Measurements from ENCODE around the gene ARRDC4. TPM values are rescaled to one million over a fixed set of nuclear protein-coding genes. Genes with fewer than 3 reads are reported as not detected.

Gene ARRDC4
- 46.3 and 47.1 TPM in 2 replicates for total RNA-seq

GRCh38 chr15:97960364-97961066, at the start of gene ARRDC4:
Gene ARRDC4, plus strand, starts transcription at chr15:97960703. Its CDS starts 159 bp downstream, at chr15:97960862.

All from airway epithelial cell (primary cell).